HEK293T (cell line): ENCODE data around the gene POLR3A.

Experiments used
- ARNT ChIP-seq: fragments of 450-650 bp; IDR thresholded peaks from 2 replicates; pipeline ENCODE4 v1.6.1; 2017; ENCODE audit warnings: mild to moderate bottlenecking
- BHLHE40 ChIP-seq: fragments of 450-650 bp; IDR thresholded peaks from 2 replicates; pipeline ENCODE4 v1.6.1; 2016; ENCODE audit warnings: mild to moderate bottlenecking, moderate library complexity, borderline replicate concordance
- CTBP1 ChIP-seq: fragments of 450-650 bp; IDR thresholded peaks from 2 replicates; pipeline ENCODE4 v1.6.1; 2016; ENCODE audit warnings: borderline replicate concordance
- ELF4 ChIP-seq: fragments of 450-650 bp; IDR thresholded peaks from 2 replicates; pipeline ENCODE4 v1.6.1; 2017; ENCODE audit warnings: antibody characterized with exemption
- FOXA1 ChIP-seq: fragments of 450-650 bp; IDR thresholded peaks from 2 replicates; pipeline ENCODE4 v1.6.1; 2016; ENCODE audit warnings: mild to moderate bottlenecking
- FOXK2 ChIP-seq: fragments of 450-650 bp; IDR thresholded peaks from 2 replicates; pipeline ENCODE4 v1.6.1; 2016; ENCODE audit warnings: mild to moderate bottlenecking
- FOXM1 ChIP-seq: fragments of 450-650 bp; IDR thresholded peaks from 2 replicates; pipeline ENCODE4 v1.6.1; 2017; ENCODE audit warnings: mild to moderate bottlenecking, borderline replicate concordance
- HDGF ChIP-seq: fragments of 450-650 bp; IDR thresholded peaks from 2 replicates; pipeline ENCODE4 v1.6.1; 2017; ENCODE audit warnings: antibody characterized with exemption, borderline replicate concordance
- L3MBTL2 ChIP-seq: fragments of 450-650 bp; conservative IDR thresholded peaks from 2 replicates; pipeline ENCODE4 v1.6.1; 2016; ENCODE audit warnings: mild to moderate bottlenecking
- SP1 ChIP-seq: fragments of 450-650 bp; IDR thresholded peaks from 2 replicates; pipeline ENCODE4 v1.6.1; 2017
- SUZ12 ChIP-seq: fragments of 450-650 bp; IDR thresholded peaks from 2 replicates; pipeline ENCODE4 v1.6.1; 2016; ENCODE audit warnings: mild to moderate bottlenecking
- ZNF384 ChIP-seq: fragments of 450-650 bp; IDR thresholded peaks from 2 replicates; pipeline ENCODE4 v1.6.1; 2016
- TF ChIP-seq, protein P1 (sequence below): fragments of 450-650 bp; IDR thresholded peaks from 2 replicates; pipeline ENCODE4 v1.6.1; 2016

DNA sequence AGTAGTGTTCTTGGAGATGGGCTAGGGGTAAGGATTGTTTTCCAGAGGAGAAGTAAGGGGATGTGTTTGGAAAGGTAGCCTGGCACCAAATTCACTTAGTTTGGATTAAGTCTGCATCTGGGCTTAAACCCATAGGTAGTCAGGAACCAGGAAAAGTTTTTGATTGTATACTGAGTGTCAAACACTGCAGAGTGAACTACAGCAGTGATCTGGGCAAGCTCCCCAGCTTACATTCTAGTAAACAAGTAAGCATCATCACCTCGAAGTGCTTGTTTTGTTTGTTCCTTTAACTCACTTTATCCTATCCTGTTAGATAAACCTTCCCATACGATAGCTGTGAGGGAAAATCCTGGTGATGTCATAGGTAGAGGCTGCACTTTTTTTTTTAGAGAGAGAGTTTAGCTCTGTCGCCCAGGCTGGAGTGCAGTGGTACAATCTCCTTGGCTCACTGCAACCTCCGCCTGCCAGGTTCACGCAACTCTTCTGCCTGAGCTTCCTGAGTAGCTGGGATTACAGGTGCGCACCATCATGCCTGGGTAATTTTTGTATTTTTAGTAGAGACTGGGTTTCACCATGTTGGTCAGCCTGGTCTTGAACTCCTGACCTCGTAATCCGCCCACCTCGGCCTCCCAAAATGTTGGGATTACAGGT lies 6.7 kb upstream of the POLR3A start:
- TF ChIP-seq SP1 (no peak), ZNF384 (no peak), BHLHE40 (no peak), CTBP1 (no peak), HDGF (no peak), FOXM1 (no peak), L3MBTL2 (no peak), SUZ12 (no peak), ARNT (no peak), FOXA1 (no peak), ELF4 (no peak), FOXK2 (no peak)
- TF ChIP-seq, protein P1, sequence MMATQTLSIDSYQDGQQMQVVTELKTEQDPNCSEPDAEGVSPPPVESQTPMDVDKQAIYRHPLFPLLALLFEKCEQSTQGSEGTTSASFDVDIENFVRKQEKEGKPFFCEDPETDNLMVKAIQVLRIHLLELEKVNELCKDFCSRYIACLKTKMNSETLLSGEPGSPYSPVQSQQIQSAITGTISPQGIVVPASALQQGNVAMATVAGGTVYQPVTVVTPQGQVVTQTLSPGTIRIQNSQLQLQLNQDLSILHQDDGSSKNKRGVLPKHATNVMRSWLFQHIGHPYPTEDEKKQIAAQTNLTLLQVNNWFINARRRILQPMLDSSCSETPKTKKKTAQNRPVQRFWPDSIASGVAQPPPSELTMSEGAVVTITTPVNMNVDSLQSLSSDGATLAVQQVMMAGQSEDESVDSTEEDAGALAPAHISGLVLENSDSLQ = no peak
